B cell (primary cell): ENCODE data around the gene PTPN14. TPM values are rescaled to one million over a fixed set of nuclear protein-coding genes. Genes with fewer than 3 reads are reported as not detected.

Experiments used
- ATAC-seq: fragments of 200-7000 bp; cut with Tn5 transposase; one replicate; pipeline ENCODE4 v1.10.0; 2021; ENCODE audit warnings: low read depth, mild to moderate bottlenecking, moderate number of reproducible peaks, moderate library complexity
- CTCF ChIA-PET: fragments of 350-600 bp; sonication (Branson Sonifier 250); formaldehyde crosslinking; loops from one replicate; lab custom pipeline; 2021; ENCODE audit warnings: antibody characterized with exemption, inconsistent platforms; lab: Charles Lee
- POLR2A ChIA-PET: fragments of 350-600 bp; sonication (Branson Sonifier 250); formaldehyde crosslinking; loops from one replicate; lab custom pipeline; 2021; ENCODE audit warnings: antibody characterized with exemption; lab: Charles Lee
- DNase-seq: peaks from one replicate; pipeline ENCODE4 v3.0.0; 2013
- H2AFZ ChIP-seq: 2 replicates; pipeline ENCODE4 v1.6.1; 2012; ENCODE audit warnings: mild to moderate bottlenecking, low read depth, low read length; ENCODE audit not compliant: insufficient read depth, poor library complexity, severe bottlenecking
- H3K27ac ChIP-seq, 2 donors: 1 replicate in 1 of 2; 2 replicates in 1 of 2; pipeline ENCODE4 v1.5.1; 2012 to 2013; ENCODE audit warnings: low read length in 2 of 2, mild to moderate bottlenecking in 2 of 2, moderate library complexity in 1 of 2
- H3K27me3 ChIP-seq, 4 experiments: fragments of 200-600 bp in 1 of 4; sonication (generic) in 1 of 4; replicated peaks in 1 of 4; 1 replicate in 2 of 4; 2 replicates in 2 of 4; pipeline versions ENCODE4 v1.6.1 to v1.7.0; 2013 to 2016; ENCODE audit warnings: low read length in 3 of 4, mild to moderate bottlenecking in 2 of 4, mixed read lengths in 1 of 4, moderate library complexity in 1 of 4; ENCODE audit not compliant: insufficient read depth in 4 of 4, control insufficient read depth in 3 of 4; ENCODE audit errors: control extremely low read depth in 1 of 4
- H3K36me3 ChIP-seq, 2 experiments: replicated peaks in 1 of 2; 1 replicate in 1 of 2; 2 replicates in 1 of 2; pipeline versions ENCODE4 v1.6.1 to v1.7.1; 2013; ENCODE audit warnings: low read length in 1 of 2; ENCODE audit not compliant: insufficient read depth in 2 of 2, control insufficient read depth in 1 of 2; ENCODE audit errors: control extremely low read depth in 1 of 2, extremely low read depth in 1 of 2
- H3K4me1 ChIP-seq, 2 donors: fragments of 200-600 bp in 1 of 2; sonication (generic) in 1 of 2; 1 replicate in 1 of 2; 2 replicates in 1 of 2; pipeline versions ENCODE4 v1.5.1 to v1.6.1; 2013 to 2017; ENCODE audit warnings: low read length in 2 of 2; ENCODE audit not compliant: control insufficient read depth in 2 of 2, insufficient read depth in 2 of 2
- H3K4me2 ChIP-seq: replicated peaks from 2 replicates; pipeline ENCODE3; 2012; ENCODE audit warnings: mild to moderate bottlenecking, low read depth, low read length; ENCODE audit not compliant: poor library complexity, severe bottlenecking
- H3K4me3 ChIP-seq, 5 experiments: fragments of 200-600 bp in 1 of 5; sonication (generic) in 1 of 5; 1 replicate in 3 of 5; 2 replicates in 2 of 5; pipeline versions ENCODE4 v1.5.1 to v1.7.0; 2011 to 2016; ENCODE audit warnings: low read length in 4 of 5, mild to moderate bottlenecking in 4 of 5, low read depth in 2 of 5, control low read depth in 1 of 5, moderate library complexity in 1 of 5; ENCODE audit not compliant: insufficient read depth in 1 of 5; ENCODE audit errors: control extremely low read depth in 1 of 5, extremely low read depth in 1 of 5
- H3K79me2 ChIP-seq: fragments of 200-600 bp; sonication (generic); one replicate; pipeline ENCODE4 v1.6.0; 2016; ENCODE audit warnings: low read length; ENCODE audit not compliant: control insufficient read depth, insufficient read depth
- H3K9ac ChIP-seq: fragments of 200-600 bp; sonication (generic); 2 replicates; pipeline ENCODE4 v1.6.1; 2017; ENCODE audit warnings: mild to moderate bottlenecking, low read length, moderate library complexity
- H3K9me3 ChIP-seq, 3 donors: one replicate each; pipeline versions ENCODE4 v1.6.1 to v1.7.1; 2013; ENCODE audit warnings: low read length in 2 of 3; ENCODE audit not compliant: control insufficient read depth in 2 of 3, insufficient read depth in 1 of 3; ENCODE audit errors: control extremely low read depth in 1 of 3
- H4K20me1 ChIP-seq: 2 replicates; pipeline ENCODE4 v1.6.0; 2012; ENCODE audit warnings: mild to moderate bottlenecking, low read length; ENCODE audit not compliant: insufficient read depth, control insufficient read depth, poor library complexity, severe bottlenecking
- H3K27ac Mint-ChIP-seq: one replicate; pipeline ENCODE4 v1.8.0; 2021; ENCODE audit warnings: mixed read lengths
- H3K27me3 Mint-ChIP-seq: one replicate; pipeline ENCODE4 v1.8.0; 2021; ENCODE audit warnings: mixed read lengths
- H3K4me1 Mint-ChIP-seq: one replicate; pipeline ENCODE4 v1.8.0; 2021; ENCODE audit warnings: mixed read lengths
- H3K4me3 Mint-ChIP-seq: one replicate; pipeline ENCODE4 v1.8.0; 2021; ENCODE audit warnings: mixed read lengths
- H3K9me3 Mint-ChIP-seq: one replicate; pipeline ENCODE4 v1.8.0; 2022; ENCODE audit warnings: mixed read lengths; ENCODE audit not compliant: insufficient read depth
- EZH2 ChIP-seq: IDR thresholded peaks from 2 replicates; pipeline ENCODE4 v1.6.1; 2012; ENCODE audit warnings: borderline replicate concordance, low read depth, mild to moderate bottlenecking, moderate library complexity, low read length; ENCODE audit not compliant: insufficient read depth, poor library complexity, severe bottlenecking
- WGBS: methylation state at CpG from one replicate; pipeline ENCODE4 v1.1.5; 2013; ENCODE audit warnings: missing lambda C conversion rate; ENCODE audit not compliant: insufficient coverage; 5-methylcytosine and 5-hydroxymethylcytosine counted together
- intact Hi-C: fragments of 100-400 bp; cut with micrococcal nuclease; formaldehyde crosslinking; loops from one replicate; pipeline ENCODE4 v1.10.0; 2022
- polyA plus RNA-seq: library from polyadenylated mRNA; depleted of rRNA; stranded (reverse); fragments of >200 nt; gene quantifications from 2 replicates; pipeline ENCODE4 v1.2.3, GENCODE V29; 2012
- total RNA-seq, 2 donors: library from RNA; stranded (reverse); fragments of 120-200 nt in 1 of 2; gene quantifications; 1 replicate in 1 of 2; 2 replicates in 1 of 2; pipeline versions ENCODE4 v1.2.3 to v1.2.4, GENCODE V29; 2013 to 2022
- TF ChIP-seq, protein P1 (sequence below): fragments of 200-600 bp; IDR thresholded peaks from one replicate; pipeline ENCODE4 v1.8.0; 2022; ENCODE audit warnings: antibody characterized with exemption, mild to moderate bottlenecking

Gene PTPN14
- total and polyA plus RNA-seq, 2 donors (not counting 1 experiment from before 2014, with no cell fraction given): under 0.01 TPM; not detected in 1

DNA sequence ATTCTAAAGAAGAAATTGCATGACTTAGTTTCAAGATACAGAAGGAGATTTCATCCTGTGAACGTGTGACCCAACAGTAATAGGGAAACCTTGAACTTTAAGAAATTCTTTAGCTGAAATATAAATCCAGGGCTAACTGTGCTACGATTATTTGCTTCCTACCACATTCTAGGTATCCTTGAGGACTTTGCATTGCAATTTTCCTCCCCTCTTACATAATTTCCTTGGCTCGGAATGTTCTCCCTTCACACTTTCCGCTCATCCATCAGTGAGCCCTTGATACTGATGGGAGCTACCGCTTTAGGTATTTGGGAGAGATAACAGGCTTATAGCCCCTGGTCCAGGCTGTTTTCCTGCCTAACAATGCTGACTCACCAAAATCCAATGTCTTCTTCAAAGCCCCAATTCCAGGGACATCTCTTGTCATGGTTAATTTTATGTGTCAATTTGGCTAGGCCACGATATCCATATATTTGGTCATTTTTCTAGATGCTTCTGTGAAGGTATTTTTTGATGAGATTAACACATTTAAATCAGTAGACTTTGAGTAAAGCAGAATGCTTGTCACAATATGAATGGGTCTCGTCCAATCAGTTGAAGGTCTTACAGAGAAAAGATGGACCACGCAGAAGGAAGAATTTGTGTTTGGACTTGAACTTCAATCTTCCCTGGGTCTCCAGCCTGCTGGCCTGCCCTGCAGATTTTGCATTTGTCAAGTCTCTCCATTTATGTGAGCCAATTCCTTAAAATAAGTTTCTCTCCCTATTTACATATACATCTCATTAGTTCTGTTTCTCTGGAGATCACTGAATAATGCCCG lies 121.2 kb downstream of the PTPN14 start:
- H3K9me3 ChIP-seq: no peaks in the 10 kb centered on the region
- H3K4me3 ChIP-seq: no peak overlapping the region
- no peak for ATAC-seq
- ChIA-PET POLR2A (no interaction called here), CTCF (no interaction called here)
- no peaks in the 10 kb centered on the region for H3K79me2 ChIP-seq
- 96% methylated on average over 4 of the region's 9 CpGs for WGBS
- no peaks in the 10 kb centered on the region for H3K27me3 ChIP-seq
- H3K9ac ChIP-seq: no peak overlapping the region
- peaks cover 8% of the 10 kb centered on the region in 2 donors for H3K4me1 ChIP-seq
- Mint-ChIP-seq H3K4me1 (peaks cover 13% of the 10 kb centered on the region), H3K4me3 (no peak overlapping the region), H3K27me3 (peaks cover 12% of the 10 kb centered on the region), H3K27ac (no peak overlapping the region), H3K9me3 (no peaks in the 10 kb centered on the region)
- H3K4me2 ChIP-seq: no peak overlapping the region
- no peak for DNase-seq
- H3K27ac ChIP-seq: no peak overlapping the region
- intact Hi-C loops: no loop called here
- H3K36me3 ChIP-seq: no peaks in the 10 kb centered on the region
- H2AFZ ChIP-seq: no peak overlapping the region
- no peaks in the 10 kb centered on the region for H4K20me1 ChIP-seq
- no peak for TF ChIP-seq EZH2
- TF ChIP-seq, protein P1, sequence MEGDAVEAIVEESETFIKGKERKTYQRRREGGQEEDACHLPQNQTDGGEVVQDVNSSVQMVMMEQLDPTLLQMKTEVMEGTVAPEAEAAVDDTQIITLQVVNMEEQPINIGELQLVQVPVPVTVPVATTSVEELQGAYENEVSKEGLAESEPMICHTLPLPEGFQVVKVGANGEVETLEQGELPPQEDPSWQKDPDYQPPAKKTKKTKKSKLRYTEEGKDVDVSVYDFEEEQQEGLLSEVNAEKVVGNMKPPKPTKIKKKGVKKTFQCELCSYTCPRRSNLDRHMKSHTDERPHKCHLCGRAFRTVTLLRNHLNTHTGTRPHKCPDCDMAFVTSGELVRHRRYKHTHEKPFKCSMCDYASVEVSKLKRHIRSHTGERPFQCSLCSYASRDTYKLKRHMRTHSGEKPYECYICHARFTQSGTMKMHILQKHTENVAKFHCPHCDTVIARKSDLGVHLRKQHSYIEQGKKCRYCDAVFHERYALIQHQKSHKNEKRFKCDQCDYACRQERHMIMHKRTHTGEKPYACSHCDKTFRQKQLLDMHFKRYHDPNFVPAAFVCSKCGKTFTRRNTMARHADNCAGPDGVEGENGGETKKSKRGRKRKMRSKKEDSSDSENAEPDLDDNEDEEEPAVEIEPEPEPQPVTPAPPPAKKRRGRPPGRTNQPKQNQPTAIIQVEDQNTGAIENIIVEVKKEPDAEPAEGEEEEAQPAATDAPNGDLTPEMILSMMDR: no peak

DNA sequence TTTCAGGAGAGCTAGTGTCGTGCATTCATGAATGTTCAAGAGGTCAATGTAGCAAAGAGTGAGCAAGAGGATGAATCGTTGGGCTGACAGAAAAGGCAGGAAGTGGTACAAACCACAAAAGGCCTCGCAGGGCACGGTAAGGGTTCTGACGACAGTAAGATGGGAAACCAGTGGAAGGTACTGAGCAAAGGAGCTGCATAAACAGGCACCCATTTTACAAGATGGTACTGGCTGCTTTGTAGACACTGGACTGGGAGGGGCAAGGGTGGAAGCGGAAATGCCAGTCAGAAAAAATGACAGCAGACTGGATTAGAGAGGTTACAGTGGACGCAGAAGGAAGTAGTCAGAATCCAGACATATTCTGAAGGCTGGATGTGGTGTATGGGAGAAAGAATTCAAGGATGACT lies 123.5 kb downstream of the PTPN14 start:
- Histone ChIP-seq H3K9ac (peak overlapping the region; percentile 20), H3K9me3 (no peaks in the 10 kb centered on the region), H3K4me1 (peaks cover 8% of the 10 kb centered on the region in 2 donors), H3K4me3 (peak overlapping the region in 1 of 5 experiments; percentile 21), H4K20me1 (no peaks in the 10 kb centered on the region), H2AFZ (peak overlapping the region; percentile 43), H3K27ac (no peak overlapping the region), H3K79me2 (no peaks in the 10 kb centered on the region), H3K36me3 (no peaks in the 10 kb centered on the region), H3K4me2 (peak overlapping the region; percentile 45), H3K27me3 (no peaks in the 10 kb centered on the region)
- ATAC-seq (peak; percentile 45), DNase-seq (peak; percentile 13)
- TF ChIP-seq, protein P1: no peak
- TF ChIP-seq EZH2: no peak
- 20% methylated on average over 6 of the region's 7 CpGs for WGBS
- Mint-ChIP-seq H3K4me3 (peak overlapping the region; percentile 25), H3K4me1 (peaks cover 13% of the 10 kb centered on the region), H3K9me3 (no peaks in the 10 kb centered on the region), H3K27me3 (peaks cover 5% of the 10 kb centered on the region), H3K27ac (peak overlapping the region; percentile 10)
- intact Hi-C loops: no loop called here
- ChIA-PET CTCF (no interaction called here), POLR2A (no interaction called here)
